HepG2 (cell line): Measurements from ENCODE around the gene FOSL2. TPM values are rescaled to one million over a fixed set of nuclear protein-coding genes. Genes with fewer than 3 reads are reported as not detected.

Source experiments
- ASH2L ChIP-seq: fragments of 300-600, 200-600 bp; sonication (generic); IDR thresholded peaks from 2 replicates; pipeline ENCODE4 v1.7.0; 2017; ENCODE audit warnings: low read depth, mild to moderate bottlenecking, moderate library complexity, mixed read lengths, low read length; ENCODE audit not compliant: insufficient read length
- CAMTA2 ChIP-seq: sonication (generic); formaldehyde crosslinking; IDR thresholded peaks from 2 replicates; pipeline ENCODE4 v1.4.0; 2020; ENCODE audit warnings: mild to moderate bottlenecking, missing genetic modification reagents, borderline replicate concordance
- DNMT3B ChIP-seq: conservative IDR thresholded peaks from 2 replicates; pipeline ENCODE4 v1.6.1; 2016; ENCODE audit warnings: missing biosample characterization, control low read depth
- MAFG ChIP-seq: sonication (generic); formaldehyde crosslinking; IDR thresholded peaks from 2 replicates; pipeline ENCODE4 v1.5.1; 2020; ENCODE audit warnings: mild to moderate bottlenecking, missing genetic modification reagents
- SAP130 ChIP-seq: IDR thresholded peaks from 2 replicates; pipeline ENCODE4 v1.6.1; 2016; ENCODE audit warnings: low read depth
- SMARCC2 ChIP-seq: fragments of 450-650 bp; IDR thresholded peaks from 2 replicates; pipeline ENCODE4 v1.6.1; 2017; ENCODE audit warnings: antibody characterized with exemption, mild to moderate bottlenecking
- TBP ChIP-seq: sonication (generic); formaldehyde crosslinking; IDR thresholded peaks from 2 replicates; pipeline ENCODE4 v1.5.0; 2020; ENCODE audit warnings: missing genetic modification reagents
- ZBTB7B ChIP-seq: sonication (generic); formaldehyde crosslinking; IDR thresholded peaks from 2 replicates; pipeline ENCODE4 v1.4.0; 2020; ENCODE audit warnings: missing genetic modification reagents
- ZC3H13 ChIP-seq: sonication (generic); formaldehyde crosslinking; IDR thresholded peaks from 2 replicates; pipeline ENCODE4 v1.8.1; 2023; ENCODE audit warnings: mild to moderate bottlenecking, missing genetic modification reagents, moderate library complexity
- ZFP82 ChIP-seq: sonication (generic); formaldehyde crosslinking; IDR thresholded peaks from 2 replicates; pipeline ENCODE4 v1.5.1; 2020; ENCODE audit warnings: mild to moderate bottlenecking, missing genetic modification reagents, borderline replicate concordance
- ZFX ChIP-seq: sonication (generic); formaldehyde crosslinking; IDR thresholded peaks from 2 replicates; pipeline ENCODE4 v1.4.0; 2020; ENCODE audit warnings: mild to moderate bottlenecking, low read depth, missing genetic modification reagents, moderate library complexity
- ZNF121 ChIP-seq: sonication (generic); formaldehyde crosslinking; IDR thresholded peaks from 2 replicates; pipeline ENCODE4 v1.5.0; 2020; ENCODE audit warnings: mild to moderate bottlenecking, missing genetic modification reagents
- ZNF44 ChIP-seq: sonication (generic); formaldehyde crosslinking; IDR thresholded peaks from 2 replicates; pipeline ENCODE4 v1.5.1; 2020; ENCODE audit warnings: mild to moderate bottlenecking, missing genetic modification reagents
- ZNF512 ChIP-seq: sonication (generic); formaldehyde crosslinking; IDR thresholded peaks from 2 replicates; pipeline ENCODE4 v1.4.0; 2020; ENCODE audit warnings: mild to moderate bottlenecking, missing genetic modification reagents
- ZNF724P ChIP-seq: sonication (generic); formaldehyde crosslinking; IDR thresholded peaks from 2 replicates; pipeline ENCODE4 v1.8.0; 2022; ENCODE audit warnings: missing genetic modification reagents, borderline replicate concordance
- ZNF770 ChIP-seq: sonication (generic); formaldehyde crosslinking; IDR thresholded peaks from 2 replicates; pipeline ENCODE4 v1.5.0; 2020; ENCODE audit warnings: mild to moderate bottlenecking, missing genetic modification reagents
- ZNF781 ChIP-seq: sonication (generic); formaldehyde crosslinking; IDR thresholded peaks from 2 replicates; pipeline ENCODE4 v1.5.1; 2020; ENCODE audit warnings: borderline replicate concordance, mild to moderate bottlenecking, missing genetic modification reagents; ENCODE audit errors: not compliant biosample characterization
- ZUFSP ChIP-seq: sonication (generic); formaldehyde crosslinking; IDR thresholded peaks from 2 replicates; pipeline ENCODE4 v1.9.0; 2021; ENCODE audit warnings: missing genetic modification reagents, mild to moderate bottlenecking, borderline replicate concordance
- polyA plus RNA-seq, 8 experiments: library from polyadenylated mRNA; depleted of rRNA in 3 of 8; stranded (reverse) in 7 of 8; unstranded in 1 of 8; fragments of >200 nt; fragmentation: Illumina TruSeq in 4 of 8; extraction: Trizol in 4 of 8; gene quantifications; 2 replicates each; pipeline versions ENCODE4 v1.2.1 to v1.2.3, GENCODE V29; 2011 to 2016; ENCODE audit warnings: low read depth in 4 of 8, missing spikeins in 1 of 8, mixed read lengths in 1 of 8; ENCODE audit not compliant: insufficient read depth in 1 of 8
- total RNA-seq, 5 experiments: library from RNA; depleted of rRNA; stranded (reverse); fragments of >200 nt; fragmentation: Illumina TruSeq; extraction: Trizol; gene quantifications; 2 replicates each; pipeline ENCODE4 v1.2.3, GENCODE V29; 2016; ENCODE audit warnings: low read depth in 1 of 5
- TF ChIP-seq, protein P1 (sequence below): sonication (generic); formaldehyde crosslinking; IDR thresholded peaks from 2 replicates; pipeline ENCODE4 v1.4.0; 2020; ENCODE audit warnings: missing genetic modification reagents, mild to moderate bottlenecking, borderline replicate concordance
- TF ChIP-seq, protein P2 (sequence below): sonication (generic); formaldehyde crosslinking; IDR thresholded peaks from 2 replicates; pipeline ENCODE4 v1.4.0; 2020; ENCODE audit warnings: missing genetic modification reagents

The FOSL2 gene
- total and polyA plus RNA-seq, 2 of the 13 experiments (the other 11 are each of a cell fraction or from before 2014, with no cell fraction given), result 3.4 to 18.1 TPM

DNA sequence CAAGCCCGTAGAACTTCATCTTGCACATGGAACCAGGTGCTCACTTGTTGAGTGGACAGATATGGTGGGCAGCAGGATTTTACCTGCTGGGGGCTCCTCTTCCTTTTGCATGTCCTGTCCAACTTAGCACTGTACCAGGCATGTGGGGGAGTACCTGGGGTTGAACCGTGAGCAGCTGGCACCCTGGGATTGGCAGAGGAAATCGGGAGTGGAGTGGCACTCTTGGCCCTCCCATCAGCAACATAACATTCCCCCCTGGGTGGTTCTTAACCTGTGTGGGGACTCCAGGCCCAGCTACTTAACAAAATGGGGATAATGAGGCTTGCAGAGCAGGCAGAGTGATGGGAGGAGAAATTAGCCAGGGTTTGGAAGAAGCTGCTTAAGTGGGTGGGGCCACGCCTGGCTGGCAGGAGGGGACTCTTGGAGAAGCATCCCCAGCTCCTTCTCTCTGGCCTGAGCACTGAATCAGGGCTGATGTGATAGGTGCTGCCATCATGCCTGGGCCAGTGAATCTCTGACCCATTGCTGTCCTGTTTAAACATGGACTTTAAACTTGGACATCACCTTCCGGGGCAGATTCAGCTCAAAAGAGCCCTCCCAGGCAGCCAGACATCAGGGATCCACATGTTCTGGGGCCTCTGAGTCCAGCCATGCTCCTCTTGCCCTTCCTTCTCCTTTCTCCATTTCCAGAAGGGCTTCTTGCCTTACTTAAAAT is 15.5 kb downstream of the FOSL2 start (continued):
- TF ChIP-seq CAMTA2 (CRISPR knock-in tag) (no peak), DNMT3B (CRISPR knock-in tag) (no peak), ZNF121 (CRISPR knock-in tag) (no peak), ZFP82 (no peak), ZBTB7B (CRISPR knock-in tag) (no peak), ZNF724P (CRISPR knock-in tag) (no peak), ZFX (no peak), ASH2L (peak; percentile 11), ZUFSP (CRISPR knock-in tag) (no peak), ZNF512 (CRISPR knock-in tag) (no peak), MAFG (no peak), ZNF44 (no peak), ZC3H13 (no peak), SMARCC2 (no peak), TBP (CRISPR knock-in tag) (no peak), ZNF770 (CRISPR knock-in tag) (no peak), SAP130 (CRISPR knock-in tag) (peak; percentile 65), ZNF781 (CRISPR knock-in tag) (no peak)
- TF ChIP-seq, protein P1, sequence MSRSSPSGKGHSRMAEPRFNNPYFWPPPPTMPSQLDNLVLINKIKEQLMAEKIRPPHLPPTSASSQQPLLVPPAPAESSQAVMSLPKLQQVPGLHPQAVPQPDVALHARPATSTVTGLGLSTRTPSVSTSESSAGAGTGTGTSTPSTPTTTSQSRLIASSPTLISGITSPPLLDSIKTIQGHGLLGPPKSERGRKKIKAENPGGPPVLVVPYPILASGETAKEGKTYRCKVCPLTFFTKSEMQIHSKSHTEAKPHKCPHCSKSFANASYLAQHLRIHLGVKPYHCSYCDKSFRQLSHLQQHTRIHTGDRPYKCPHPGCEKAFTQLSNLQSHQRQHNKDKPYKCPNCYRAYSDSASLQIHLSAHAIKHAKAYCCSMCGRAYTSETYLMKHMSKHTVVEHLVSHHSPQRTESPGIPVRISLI (CRISPR knock-in tag), result no peak
- TF ChIP-seq, protein P2, sequence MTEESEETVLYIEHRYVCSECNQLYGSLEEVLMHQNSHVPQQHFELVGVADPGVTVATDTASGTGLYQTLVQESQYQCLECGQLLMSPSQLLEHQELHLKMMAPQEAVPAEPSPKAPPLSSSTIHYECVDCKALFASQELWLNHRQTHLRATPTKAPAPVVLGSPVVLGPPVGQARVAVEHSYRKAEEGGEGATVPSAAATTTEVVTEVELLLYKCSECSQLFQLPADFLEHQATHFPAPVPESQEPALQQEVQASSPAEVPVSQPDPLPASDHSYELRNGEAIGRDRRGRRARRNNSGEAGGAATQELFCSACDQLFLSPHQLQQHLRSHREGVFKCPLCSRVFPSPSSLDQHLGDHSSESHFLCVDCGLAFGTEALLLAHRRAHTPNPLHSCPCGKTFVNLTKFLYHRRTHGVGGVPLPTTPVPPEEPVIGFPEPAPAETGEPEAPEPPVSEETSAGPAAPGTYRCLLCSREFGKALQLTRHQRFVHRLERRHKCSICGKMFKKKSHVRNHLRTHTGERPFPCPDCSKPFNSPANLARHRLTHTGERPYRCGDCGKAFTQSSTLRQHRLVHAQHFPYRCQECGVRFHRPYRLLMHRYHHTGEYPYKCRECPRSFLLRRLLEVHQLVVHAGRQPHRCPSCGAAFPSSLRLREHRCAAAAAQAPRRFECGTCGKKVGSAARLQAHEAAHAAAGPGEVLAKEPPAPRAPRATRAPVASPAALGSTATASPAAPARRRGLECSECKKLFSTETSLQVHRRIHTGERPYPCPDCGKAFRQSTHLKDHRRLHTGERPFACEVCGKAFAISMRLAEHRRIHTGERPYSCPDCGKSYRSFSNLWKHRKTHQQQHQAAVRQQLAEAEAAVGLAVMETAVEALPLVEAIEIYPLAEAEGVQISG (CRISPR knock-in tag), result no peak
